NOMO-1 treated with dmso at 0.1 percent for 144 hours (cell line): ENCODE results near the gene RADIL.

Source experiments
- DNase-seq: peaks from one replicate; lab custom pipeline; 2025; ENCODE audit not compliant: unreplicated experiment; lab: John Stamatoyannopoulos, UW

The RADIL gene

DNA sequence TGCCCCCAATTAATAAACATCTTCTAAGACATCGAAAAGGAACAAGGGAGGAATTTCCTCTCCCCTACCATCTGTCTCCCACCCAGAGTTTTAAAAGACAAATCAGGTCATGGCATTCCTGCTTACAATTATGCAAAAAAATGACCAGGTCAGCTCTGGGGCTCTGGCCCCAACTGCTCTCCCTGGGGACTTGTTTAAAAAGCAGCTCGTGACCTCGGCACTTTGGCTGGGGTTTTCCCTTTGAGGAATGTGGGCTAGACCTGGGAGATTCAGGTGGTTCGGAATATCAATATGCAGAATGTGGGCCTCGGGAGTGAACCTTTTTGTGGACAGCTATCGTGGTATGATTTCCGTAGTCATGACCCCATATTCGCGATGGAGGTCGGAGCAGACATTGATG is 648 bp upstream of the RADIL start:
- DNase-seq = no peak

DNA sequence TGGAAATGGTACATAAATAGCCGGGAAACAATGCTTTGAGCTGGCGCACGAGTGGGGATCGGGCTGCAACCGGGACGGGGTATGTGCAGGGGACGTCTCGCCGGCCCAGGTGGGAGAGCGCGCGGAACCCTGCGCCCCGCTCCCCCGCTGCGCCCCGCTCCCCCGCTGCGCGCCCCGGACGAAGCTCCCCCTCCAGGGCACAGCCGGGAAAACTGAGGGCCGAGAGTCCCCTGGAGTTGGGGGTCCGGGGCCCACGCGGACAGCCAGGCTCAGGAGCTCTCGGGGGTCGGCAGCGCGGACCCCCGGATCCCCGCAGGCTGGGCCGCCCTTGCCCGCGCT is 514 bp downstream of the RADIL start:
- no peak for DNase-seq

DNA sequence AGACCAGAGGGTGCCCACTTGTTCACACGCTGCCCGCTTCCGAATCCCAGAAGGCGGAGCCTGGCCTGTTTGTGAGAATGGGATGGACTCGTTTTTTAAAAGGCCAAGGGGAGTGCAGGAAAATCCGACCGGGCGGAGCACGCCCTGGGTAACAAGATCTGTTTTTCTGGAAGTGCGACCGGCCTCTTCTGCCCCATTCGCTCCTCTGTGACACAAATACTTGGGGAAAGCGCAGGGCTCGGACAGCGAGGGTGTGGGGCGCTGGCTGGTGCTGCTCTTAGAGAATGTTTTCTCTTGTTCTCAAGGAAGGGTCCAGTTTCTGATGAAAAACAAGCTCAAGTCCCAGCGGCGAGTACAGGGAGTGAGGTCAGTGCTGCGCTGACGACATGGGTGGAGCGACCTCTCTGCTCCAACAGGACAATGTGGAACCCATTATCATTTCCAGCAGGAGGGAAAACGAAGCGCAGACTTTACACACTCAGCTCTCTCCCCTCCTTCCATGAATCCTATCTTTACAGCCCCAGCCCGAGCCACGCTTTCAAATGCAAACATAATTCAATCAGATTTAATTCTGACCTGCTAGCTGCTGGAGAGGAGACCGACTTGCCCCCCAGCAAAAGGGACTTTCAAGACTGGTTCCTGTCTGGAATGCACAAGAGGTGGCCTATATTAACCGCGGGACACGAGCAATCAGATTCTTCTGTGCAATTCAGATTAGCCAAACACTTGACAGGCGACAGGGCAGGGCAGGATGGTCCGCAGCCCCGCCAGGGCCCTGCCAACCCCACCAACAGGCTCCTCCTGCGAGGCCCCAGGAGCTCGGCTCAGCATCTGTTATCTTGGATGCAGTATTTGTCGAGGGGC is 1.1 kb downstream of the RADIL start:
- DNase-seq = no peak

DNA sequence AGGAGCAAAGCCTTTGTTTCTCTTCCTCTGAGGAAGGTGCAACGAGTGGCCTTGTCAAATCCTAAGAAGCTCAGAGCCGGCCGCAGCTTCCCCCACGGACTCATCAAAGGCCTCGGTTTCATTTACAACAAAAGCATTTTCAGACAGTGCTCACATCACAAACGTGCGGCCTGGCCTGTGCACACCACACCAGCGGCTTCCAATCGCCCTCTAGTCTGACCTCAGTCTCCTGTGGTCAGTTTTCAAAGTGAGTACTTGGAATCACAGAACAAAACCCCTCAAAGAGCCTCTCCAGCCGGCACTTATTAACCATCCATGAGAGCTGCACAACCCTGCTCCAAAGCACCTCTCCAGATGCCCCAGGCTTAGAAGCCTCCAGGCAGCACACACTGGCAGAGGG is 3.3 kb downstream of the RADIL start:
- DNase-seq = no peak

DNA sequence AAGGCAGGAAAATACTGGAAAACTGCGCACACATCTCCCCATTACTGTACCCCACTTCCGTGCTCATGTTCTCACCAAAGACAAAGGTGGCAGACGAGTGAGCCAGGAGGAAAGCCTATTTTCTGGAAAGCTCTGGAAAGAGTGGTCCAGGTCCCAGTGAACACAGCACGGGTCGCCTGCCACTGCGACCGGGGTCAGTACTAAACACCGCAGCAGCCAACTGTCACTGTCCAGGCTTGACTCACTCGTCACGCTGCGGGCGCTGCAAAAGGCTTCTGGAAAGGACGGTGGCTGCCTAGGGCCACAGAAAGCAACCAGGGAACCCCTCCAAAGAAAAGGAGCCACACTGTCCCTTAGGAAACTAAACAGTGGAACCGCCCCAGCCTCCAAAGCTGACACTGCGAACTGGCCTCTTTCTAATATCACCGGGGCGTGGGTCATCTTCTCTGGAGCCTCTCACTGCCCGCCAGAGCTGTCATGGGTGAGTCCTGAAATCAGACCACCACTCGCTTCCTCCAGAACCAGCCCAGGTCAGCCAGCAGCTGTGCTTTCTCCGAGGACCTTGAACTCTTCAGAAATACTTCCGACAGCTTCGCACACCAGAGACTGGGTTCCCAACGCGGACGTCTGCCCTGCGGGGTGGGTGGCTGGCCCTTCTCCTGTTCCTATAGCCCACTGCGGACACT is 4.0 kb downstream of the RADIL start:
- DNase-seq = no peak

DNA sequence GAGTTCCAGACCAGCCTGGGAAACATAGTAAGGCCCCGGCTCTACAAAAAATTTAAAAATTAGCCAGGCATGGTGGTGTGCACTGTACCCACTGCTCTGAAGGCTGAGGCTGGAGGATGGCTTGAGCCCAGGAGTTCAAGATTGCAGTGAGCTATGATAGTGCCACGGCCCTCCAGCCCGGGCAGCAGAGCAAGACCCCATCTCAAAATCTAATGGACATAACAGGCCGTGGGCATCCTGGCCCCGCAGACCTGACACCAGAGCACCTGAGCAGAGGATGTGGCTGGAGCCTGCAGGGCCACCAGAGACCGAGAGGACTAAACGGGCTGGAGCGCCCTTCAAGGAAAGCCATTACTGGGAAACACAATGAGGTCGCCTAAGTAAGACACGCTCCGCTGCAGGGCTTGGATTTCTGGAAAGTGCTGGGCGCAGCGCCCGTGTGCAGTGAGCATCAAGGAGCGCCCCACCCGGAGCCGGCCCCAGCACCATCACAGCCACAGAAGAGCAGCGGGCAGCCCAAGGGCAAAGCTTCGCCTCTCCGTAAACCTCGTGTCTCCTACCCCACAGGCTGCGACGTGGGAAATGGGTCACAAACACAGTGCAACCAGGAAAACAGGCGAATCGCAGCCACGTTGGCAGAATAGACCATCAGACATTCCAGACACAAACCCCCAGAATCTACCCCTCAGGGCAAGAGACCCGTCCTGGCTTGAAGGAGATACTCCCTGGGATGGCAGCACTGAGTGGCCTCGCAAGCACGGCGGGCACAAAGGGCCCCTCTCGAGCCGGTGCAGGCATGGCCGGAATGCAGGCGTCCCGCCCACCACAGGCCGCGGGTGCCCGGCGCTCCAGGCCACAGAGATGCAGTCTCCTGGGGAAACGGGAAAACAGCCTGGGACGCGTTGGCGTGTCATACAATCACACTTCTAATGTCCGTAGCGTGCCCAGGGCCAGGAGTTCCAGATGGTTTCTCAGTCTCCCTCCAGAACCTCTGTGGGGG is 4.9 kb downstream of the RADIL start:
- DNase-seq = no peak

DNA sequence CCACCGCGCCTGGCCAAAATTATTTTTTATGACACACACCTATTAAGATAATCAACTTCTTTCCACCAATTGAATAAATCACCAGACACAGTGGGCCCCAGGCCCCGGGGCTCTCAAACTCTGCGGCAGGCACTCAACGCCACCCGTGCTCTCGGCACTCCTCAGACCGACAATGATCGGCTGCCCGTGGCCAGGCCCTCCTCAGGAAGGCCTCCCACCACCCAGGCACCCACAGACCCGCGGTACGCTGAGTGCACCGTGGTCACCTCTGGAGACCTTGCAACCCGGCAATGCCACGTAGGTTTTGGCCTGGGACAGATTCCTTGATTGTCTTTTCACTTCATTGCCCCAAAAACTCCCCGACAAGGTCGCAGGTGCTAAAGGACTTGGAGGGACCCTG is 6.9 kb downstream of the RADIL start:
- DNase-seq = no peak

DNA sequence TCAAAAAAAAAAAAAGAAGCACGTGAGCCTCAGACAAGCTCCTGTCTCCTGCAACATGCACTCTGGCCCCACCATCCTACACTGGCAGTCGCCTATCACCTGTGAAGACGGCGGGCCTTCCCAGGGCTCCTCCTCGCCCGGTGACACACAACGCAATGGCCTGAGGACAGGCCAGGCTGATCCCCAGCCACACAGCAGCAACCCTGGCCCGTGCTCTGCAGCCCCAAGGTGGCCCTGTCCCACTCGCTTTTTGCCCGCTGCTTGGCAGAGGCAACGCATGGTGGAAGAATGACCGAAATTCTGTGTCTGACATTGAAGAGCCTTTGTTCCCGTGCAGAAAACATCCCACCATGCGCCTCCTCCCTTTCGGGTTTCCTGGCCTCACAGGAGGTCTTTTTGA is 8.1 kb downstream of the RADIL start:
- no peak for DNase-seq

DNA sequence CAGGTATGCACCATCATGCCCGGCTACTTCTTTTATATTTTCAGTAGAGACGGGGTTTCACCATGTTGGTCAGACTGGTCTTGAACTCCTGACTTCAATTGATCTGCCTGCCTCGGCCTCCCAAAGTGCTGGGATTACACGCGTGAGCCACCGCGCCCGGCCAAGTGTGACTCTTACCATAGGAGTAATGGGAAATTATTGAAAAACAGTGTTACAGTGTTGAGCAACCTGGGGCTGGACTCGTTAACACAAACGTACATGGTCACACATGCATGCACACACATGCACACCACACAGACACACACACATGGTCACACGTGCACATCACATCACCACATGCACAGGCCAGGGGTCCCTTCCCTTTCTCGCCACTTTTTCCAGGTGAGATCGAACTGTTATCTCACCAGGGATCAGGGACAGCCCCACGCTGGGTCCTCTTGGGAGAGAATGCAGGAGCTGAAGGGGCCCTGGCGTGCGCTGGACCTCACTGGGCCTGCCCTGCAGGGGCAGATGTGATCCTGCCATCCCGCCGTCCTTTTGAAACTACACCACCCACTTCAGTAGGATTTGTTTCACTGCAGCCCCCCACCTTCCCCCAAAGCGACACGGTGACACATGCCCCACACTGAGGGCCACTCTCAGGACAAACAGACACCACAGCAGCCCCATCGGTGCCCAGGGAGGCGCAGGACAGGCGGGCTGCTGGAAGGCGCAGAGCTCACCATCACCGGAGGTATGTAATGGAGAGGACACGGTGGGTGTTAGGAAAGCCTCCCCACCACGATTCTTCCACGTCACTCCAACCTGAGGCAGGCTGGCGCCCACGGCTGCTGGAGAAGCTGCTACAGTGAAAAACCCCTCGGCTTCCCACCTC is 10.2 kb downstream of the RADIL start:
- DNase-seq = no peak

DNA sequence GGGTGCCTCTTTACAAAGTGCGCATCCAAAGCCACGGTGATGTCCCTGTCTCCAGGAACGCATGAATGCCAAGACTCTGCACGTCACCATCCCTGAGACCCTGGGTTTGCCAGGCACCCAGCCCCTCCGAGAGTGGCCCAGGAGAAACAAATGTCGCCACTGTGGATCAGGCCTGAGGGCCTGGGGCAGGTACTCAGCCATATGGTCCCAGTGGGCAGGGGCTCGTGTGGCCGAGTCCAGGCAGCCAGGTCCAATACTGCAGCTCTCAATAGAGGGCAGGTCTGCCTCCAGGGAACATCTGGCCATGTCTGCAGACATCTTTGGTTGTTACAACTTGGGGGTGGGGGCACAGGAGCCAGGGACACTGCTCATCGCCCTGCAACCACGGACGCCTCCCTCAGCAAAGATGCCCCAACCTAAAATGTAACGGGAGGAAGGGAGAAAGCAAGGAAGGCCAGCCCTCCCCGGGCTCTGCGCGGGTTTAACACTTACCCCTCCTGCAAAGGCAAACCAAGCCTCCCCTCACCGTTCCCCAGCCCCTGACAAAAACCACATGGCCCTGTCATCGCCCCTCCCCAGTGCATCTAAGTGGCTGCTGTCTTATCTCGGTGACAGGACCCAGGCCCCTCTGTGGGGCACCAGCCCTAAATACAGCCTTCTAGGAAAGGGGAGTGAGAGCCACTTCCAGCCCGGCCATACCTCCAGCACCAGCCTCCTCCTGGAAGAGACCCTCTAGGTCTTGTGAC is 11.4 kb downstream of the RADIL start:
- DNase-seq = no peak

DNA sequence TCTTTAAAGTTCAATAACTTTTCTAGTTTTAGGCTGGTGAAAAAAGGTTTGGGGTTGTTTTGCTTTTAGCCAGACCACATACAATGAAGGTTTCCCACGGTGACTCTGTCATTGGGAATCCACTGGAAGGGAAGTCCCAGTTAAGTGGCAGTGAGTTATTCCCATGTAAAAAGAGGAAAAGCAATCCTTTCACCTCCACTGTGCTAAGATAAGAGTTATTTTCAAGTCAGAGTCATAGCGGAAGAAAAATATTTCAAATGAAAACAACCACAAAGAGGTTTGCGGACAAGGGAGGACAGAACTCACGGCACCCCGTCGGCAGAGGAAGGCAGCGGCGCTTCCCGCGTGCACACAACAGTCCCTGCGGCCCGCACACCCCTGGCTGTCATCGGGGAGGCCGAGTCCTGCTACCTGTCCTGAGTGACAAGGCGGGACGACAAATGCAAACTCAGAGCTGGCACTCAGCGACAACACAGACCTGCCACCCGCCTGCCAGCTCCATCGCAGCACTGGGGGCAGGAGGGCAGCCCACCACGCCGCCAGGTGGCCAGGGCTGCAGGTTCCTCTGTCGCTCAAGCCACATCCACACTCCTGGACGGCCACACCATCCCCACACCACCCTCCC is 12.3 kb downstream of the RADIL start:
- DNase-seq = no peak

DNA sequence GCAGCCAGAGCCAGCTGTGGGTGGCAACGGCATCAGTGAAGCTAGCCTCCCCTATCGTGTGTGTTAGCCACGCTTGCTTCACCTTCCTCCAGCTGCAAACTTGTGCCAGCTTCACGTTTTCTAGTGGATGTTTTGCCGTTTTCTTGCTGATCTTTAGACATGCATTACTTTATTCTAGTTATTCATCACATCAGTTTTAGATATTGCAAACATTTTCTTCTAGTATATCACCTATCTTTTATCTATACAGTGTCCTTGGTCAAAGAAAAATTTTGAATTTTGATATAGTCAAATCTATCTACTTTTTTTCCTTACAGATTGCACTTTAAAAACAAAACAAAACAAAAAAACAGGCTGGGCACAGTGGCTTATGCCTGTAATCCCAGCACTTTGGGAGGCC is 15.0 kb downstream of the RADIL start:
- DNase-seq = no peak

DNA sequence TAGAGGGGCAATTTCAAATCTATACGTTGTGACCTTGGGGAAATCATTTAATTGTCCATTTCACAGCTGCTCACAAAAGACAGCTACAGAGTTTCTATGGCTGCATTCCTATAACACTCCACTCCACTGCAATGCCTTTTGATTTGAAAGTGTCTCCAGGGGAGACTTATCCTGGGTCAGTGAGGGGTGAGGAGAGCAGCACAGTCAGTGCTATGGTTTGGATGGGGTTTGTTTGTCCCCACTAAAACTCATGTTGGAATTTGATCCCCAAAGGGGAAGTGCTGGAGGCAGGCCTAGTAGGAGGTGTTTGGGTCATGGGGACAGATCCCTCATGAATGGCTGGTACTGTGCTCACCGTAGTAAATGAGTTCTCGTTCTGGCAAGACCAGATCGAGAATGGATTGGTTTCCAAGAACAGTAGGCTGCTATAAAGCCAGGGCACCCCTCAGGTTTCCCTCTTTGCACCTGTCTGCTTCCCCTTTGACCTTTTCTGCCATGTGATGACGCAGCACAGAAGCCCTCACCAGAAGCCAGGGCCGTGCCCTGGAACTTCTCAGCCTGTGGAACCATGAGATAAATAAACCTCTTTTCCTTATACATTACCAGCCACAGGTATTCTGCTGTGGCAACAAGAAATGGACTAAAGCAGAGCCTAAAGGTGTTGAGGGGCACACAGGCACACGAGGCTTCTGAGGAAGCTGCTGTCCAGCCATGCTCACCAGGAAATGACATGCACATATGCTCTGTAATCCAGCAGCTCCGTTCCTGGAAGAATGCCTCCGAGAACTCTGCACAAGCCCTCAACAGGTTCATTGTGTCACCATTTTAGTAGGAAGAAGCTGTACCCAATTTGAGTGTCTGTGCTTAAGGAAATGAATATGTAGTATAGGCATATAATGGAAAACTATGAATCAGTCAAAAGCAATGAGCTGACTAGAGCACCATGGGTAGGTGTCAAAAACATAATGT is 16.7 kb downstream of the RADIL start:
- no peak for DNase-seq

DNA sequence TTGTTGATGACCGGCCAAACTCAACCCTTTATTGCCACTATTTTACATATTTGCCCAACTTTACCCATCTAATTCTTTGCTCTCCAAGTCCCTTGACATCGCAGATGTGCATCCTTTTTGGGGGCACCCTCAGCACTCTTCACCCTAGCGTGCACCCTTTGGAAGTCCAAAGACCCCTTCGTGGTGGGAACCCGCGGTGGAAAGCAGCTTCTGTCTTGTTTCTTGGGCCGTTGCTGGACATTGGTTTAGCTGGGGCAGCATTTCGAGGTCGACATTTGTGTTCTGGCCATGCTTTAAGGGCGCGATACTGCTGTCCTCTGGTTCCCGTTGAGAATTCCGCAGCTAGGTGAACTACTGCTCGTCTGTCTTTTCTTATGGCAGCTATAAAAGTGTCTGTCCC is 21.4 kb downstream of the RADIL start:
- no peak for DNase-seq

DNA sequence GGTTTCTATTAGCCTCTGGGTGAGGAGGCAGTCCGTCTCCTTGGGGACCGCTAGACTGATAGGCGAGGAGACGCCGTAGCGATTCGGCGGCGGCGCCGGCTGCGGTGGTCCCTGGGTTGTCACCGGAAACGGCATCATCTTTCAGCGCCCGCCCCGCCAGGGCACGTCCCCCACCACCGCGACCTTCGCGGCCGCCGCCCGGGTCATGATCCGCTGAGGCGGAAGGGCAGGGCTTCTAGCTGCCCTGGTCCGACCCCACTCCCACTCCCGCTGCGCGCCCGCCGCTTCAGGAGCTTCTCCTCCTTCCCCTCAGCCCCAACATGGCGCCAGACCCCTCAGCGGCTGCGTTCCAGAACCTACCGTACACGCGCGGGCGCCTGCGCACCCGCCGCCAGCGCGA is 21.8 kb downstream of the RADIL start, which contains the start of gene PAPOLB:
PAPOLB (minus strand) TSS at position 358 of the 400 bp plus-strand sequence; CDS start at position 138, 220 bp downstream.
- DNase-seq = no peak

DNA sequence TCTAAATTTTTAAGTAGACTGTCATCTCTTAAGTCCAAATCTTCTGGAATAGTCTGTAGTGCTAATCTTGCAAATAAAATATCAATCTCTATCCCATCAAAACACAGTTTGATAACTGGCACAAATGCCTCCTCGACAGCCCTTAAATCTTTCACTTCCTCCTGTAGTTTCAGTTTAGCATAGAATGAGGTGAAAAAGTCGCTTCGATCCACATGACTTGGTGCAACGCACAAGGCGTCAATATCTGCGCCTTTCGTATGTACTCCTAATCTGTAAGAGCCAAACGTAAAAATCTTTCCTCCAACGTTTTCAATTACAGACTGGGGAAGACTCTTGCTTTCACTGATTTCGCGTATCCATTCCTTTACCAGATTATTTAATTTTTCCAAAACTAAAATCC is 22.3 kb downstream of the RADIL start:
- DNase-seq = no peak

DNA sequence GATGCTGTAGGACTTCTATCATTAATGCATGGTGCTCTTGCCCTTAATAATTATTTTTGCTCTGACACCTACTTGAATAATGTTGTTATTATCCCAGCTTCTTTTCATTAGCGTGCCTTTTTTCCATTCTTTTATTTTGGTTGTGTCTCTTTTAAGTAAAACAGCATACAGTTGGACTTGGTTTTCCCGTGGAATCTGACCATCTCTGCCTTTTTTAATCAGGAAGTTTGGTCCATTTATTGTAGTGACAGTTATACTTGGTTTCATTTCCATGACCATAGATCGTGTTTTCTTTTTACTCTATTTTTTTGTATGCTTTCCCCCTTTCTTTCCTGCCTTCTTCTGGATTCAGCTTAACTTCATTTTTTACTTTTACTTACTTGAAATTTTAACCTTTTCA is 26.3 kb downstream of the RADIL start:
- DNase-seq = no peak
